DOHH2 (cell line): Measurements from ENCODE around the gene MILR1.
"Not testable (repeated sequence)": the region's sequence is repeated elsewhere in the genome, so short reads cannot be mapped to it uniquely, and the experiment has no call there.

ENCODE experiments used
- H3F3A ChIP-seq: fragments of 200-600 bp; sonication (generic), shearing (Covaris generic); 2 replicates; pipeline ENCODE4 v1.6.0; 2016; ENCODE audit warnings: antibody characterized with exemption, mild to moderate bottlenecking; ENCODE audit not compliant: control insufficient read depth, insufficient read depth
- H3K27ac ChIP-seq: fragments of 200-600 bp; sonication (generic); 2 replicates; pipeline ENCODE4 v1.5.1; 2014; ENCODE audit warnings: low read depth, mild to moderate bottlenecking, low read length, moderate library complexity
- H3K27me3 ChIP-seq: fragments of 200-600 bp; sonication (generic); 2 replicates; pipeline ENCODE4 v1.6.1; 2014; ENCODE audit warnings: mild to moderate bottlenecking, low read length, mixed read lengths; ENCODE audit not compliant: control insufficient read depth
- H3K36me3 ChIP-seq: fragments of 200-600 bp; sonication (generic); 2 replicates; pipeline ENCODE4 v1.6.1; 2014; ENCODE audit warnings: mild to moderate bottlenecking, low read length, moderate library complexity, mixed read lengths; ENCODE audit not compliant: control insufficient read depth
- H3K4me1 ChIP-seq: fragments of 200-600 bp; sonication (generic); 2 replicates; pipeline ENCODE4 v1.6.1; 2014; ENCODE audit warnings: mild to moderate bottlenecking, low read length, mixed read lengths; ENCODE audit not compliant: control insufficient read depth
- H3K4me2 ChIP-seq: fragments of 200-600 bp; sonication (generic); 2 replicates; pipeline ENCODE4 v1.6.0; 2014; ENCODE audit warnings: mild to moderate bottlenecking, low read length, moderate library complexity
- H3K4me3 ChIP-seq: fragments of 200-600 bp; sonication (generic); 2 replicates; pipeline ENCODE4 v1.5.1; 2014; ENCODE audit warnings: mild to moderate bottlenecking, low read length, mixed read lengths
- H3K79me2 ChIP-seq: fragments of 200-600 bp; sonication (generic); 2 replicates; pipeline ENCODE4 v1.6.1; 2014; ENCODE audit warnings: mild to moderate bottlenecking, low read length, mixed read lengths; ENCODE audit not compliant: control insufficient read depth
- H3K9me2 ChIP-seq: fragments of 200-600 bp; sonication (generic); replicated peaks from 2 replicates; pipeline ENCODE4 v1.6.1; 2014; ENCODE audit warnings: mild to moderate bottlenecking, low read length, mixed read lengths; ENCODE audit not compliant: control insufficient read depth
- H3K9me3 ChIP-seq: fragments of 200-600 bp; sonication (generic); 2 replicates; pipeline ENCODE4 v1.6.1; 2014; ENCODE audit warnings: antibody characterized with exemption, low read length, mixed read lengths; ENCODE audit not compliant: control insufficient read depth, insufficient read depth
- H4K20me1 ChIP-seq: fragments of 200-600 bp; sonication (generic); 2 replicates; pipeline ENCODE4 v1.6.0; 2014; ENCODE audit warnings: low read depth, mild to moderate bottlenecking, antibody characterized with exemption, low read length, moderate library complexity; ENCODE audit not compliant: control insufficient read depth, insufficient read depth
- CTCF ChIP-seq: fragments of 200-600 bp; sonication (generic); IDR thresholded peaks from one replicate; pipeline ENCODE4 v1.5.1; 2014; ENCODE audit warnings: antibody characterized with exemption, mild to moderate bottlenecking, low read depth, low read length; ENCODE audit not compliant: poor library complexity, severe bottlenecking
- EZH2phosphoT487 ChIP-seq: fragments of 200-600 bp; sonication (generic); IDR thresholded peaks from 2 replicates; pipeline ENCODE4 v1.6.1; 2017; ENCODE audit warnings: borderline replicate concordance, mild to moderate bottlenecking, antibody characterized with exemption, low read length, moderate library complexity, mixed read lengths

MILR1 gene

GRCh38 chr17:64466019-64466735 lies 17.3 kb downstream of the MILR1 start:
- Histone ChIP-seq H3F3A (peaks cover under 1% of the 10 kb centered on the region; the same call in 1 of the 2 replicates), H3K9me3 (no peaks in the 10 kb centered on the region), H3K27me3 (no peaks in the 10 kb centered on the region), H3K79me2 (no peaks in the 10 kb centered on the region), H3K4me2 (no peak overlapping the region), H3K4me1 (no peaks in the 10 kb centered on the region), H3K4me3 (no peak overlapping the region), H3K9me2 (no peaks in the 10 kb centered on the region), H3K27ac (no peak overlapping the region), H4K20me1 (no peaks in the 10 kb centered on the region), H3K36me3 (peaks cover 75% of the 10 kb centered on the region)
- TF ChIP-seq EZH2phosphoT487 (no peak), CTCF (no peak)

- not testable (repeated sequence) for H3K79me2 ChIP-seq
These were observed 17.9 kb downstream of the MILR1 start for GRCh38 chr17:64466834-64467233.

GRCh38 chr17:64470625-64471024 lies 21.7 kb downstream of the MILR1 start:
- Histone ChIP-seq H3K4me1 (peaks cover 20% of the 10 kb centered on the region), H3K9me2 (no peaks in the 10 kb centered on the region), H3K27me3 (no peaks in the 10 kb centered on the region), H3K9me3 (no peaks in the 10 kb centered on the region), H3K4me2 (no peak overlapping the region), H3K36me3 (peaks cover 71% of the 10 kb centered on the region), H3K4me3 (no peak overlapping the region), H4K20me1 (no peaks in the 10 kb centered on the region), H3K79me2 (no peaks in the 10 kb centered on the region), H3F3A (peaks cover 11% of the 10 kb centered on the region; the same call in 1 of the 2 replicates), H3K27ac (no peak overlapping the region)
- TF ChIP-seq EZH2phosphoT487: no peak
- TF ChIP-seq CTCF: no peak

More at GRCh38 chr17:64466834-64467233, 17.9 kb downstream of the MILR1 start:
- H3F3A ChIP-seq, H3K27me3 ChIP-seq, H3K9me3 ChIP-seq, H3K4me1 ChIP-seq, H3K9me2 ChIP-seq, H3K4me2 ChIP-seq, H3K4me3 ChIP-seq, H4K20me1 ChIP-seq, H3K27ac ChIP-seq: not testable (repeated sequence)
- peaks cover 75% of the 10 kb centered on the region for H3K36me3 ChIP-seq

GRCh38 chr17:64471440-64471839 lies 22.5 kb downstream of the MILR1 start:
- no peak overlapping the region for H3K4me3 ChIP-seq
- no peaks in the 10 kb centered on the region for H3K79me2 ChIP-seq
- no peak overlapping the region for H3K4me2 ChIP-seq
- no peaks in the 10 kb centered on the region for H3K9me3 ChIP-seq
- H3K27ac ChIP-seq: no peak overlapping the region
- H3K4me1 ChIP-seq: peaks cover 21% of the 10 kb centered on the region
- peaks cover 14% of the 10 kb centered on the region; the same call in 1 of the 2 replicates for H3F3A ChIP-seq
- H3K36me3 ChIP-seq: peaks cover 67% of the 10 kb centered on the region
- H3K27me3 ChIP-seq: no peaks in the 10 kb centered on the region
- TF ChIP-seq EZH2phosphoT487 (no peak), CTCF (no peak)
- H4K20me1 ChIP-seq: no peaks in the 10 kb centered on the region
- no peaks in the 10 kb centered on the region for H3K9me2 ChIP-seq
